H1 (cell line): ENCODE data around the gene GPR162. TPM values are rescaled to one million over a fixed set of nuclear protein-coding genes. Genes with fewer than 3 reads are reported as not detected.

Experiments used
- CTCF ChIA-PET: fragments of 300-600 bp; sonication (Branson Sonifier 250); formaldehyde crosslinking; loops from one replicate; lab custom pipeline; 2021; ENCODE audit not compliant: partially characterized antibody; lab: Charles Lee
- POLR2A ChIA-PET: fragments of 300-600 bp; sonication (Branson Sonifier 250); formaldehyde crosslinking; loops from one replicate; lab custom pipeline; 2021; ENCODE audit warnings: inconsistent platforms; ENCODE audit not compliant: partially characterized antibody; lab: Charles Lee
- DNase-seq, 2 experiments: peaks; one replicate each; pipeline versions ENCODE4 v3.0.0 to v3.0.0-alpha.2; 2010 to 2022; ENCODE audit warnings: low spot score in 2 of 2, low read depth in 1 of 2, mixed read lengths in 1 of 2
- FAIRE-seq: peaks from 2 replicates; lab custom pipeline; 2011; peaks lifted over from hg19 to GRCh38; lab: Jason Lieb, UNC
- H2AFZ ChIP-seq: 2 replicates; pipeline ENCODE4 v1.8.1; 2012; ENCODE audit warnings: low read length, inconsistent platforms
- H2AK5ac ChIP-seq: 2 replicates; pipeline ENCODE4 v1.6.1; 2013; ENCODE audit warnings: low read depth, low read length
- H2BK120ac ChIP-seq: replicated peaks from 2 replicates; pipeline ENCODE3; 2013; ENCODE audit warnings: low read depth, low read length, inconsistent platforms
- H2BK12ac ChIP-seq: 2 replicates; pipeline ENCODE4 v1.6.1; 2013; ENCODE audit warnings: low read depth, low read length
- H2BK15ac ChIP-seq: 2 replicates; pipeline ENCODE4 v1.6.1; 2013; ENCODE audit warnings: low read length
- H2BK20ac ChIP-seq: 2 replicates; pipeline ENCODE4 v1.6.1; 2013; ENCODE audit warnings: low read length
- H2BK5ac ChIP-seq: 2 replicates; pipeline ENCODE4 v1.6.1; 2013; ENCODE audit warnings: low read depth, low read length
- H3K14ac ChIP-seq: 2 replicates; pipeline ENCODE4 v1.6.1; 2013; ENCODE audit warnings: inconsistent platforms; ENCODE audit not compliant: insufficient read length
- H3K18ac ChIP-seq: 2 replicates; pipeline ENCODE4 v1.6.1; 2013; ENCODE audit warnings: low read length; ENCODE audit errors: extremely low read depth
- H3K23ac ChIP-seq: 2 replicates; pipeline ENCODE4 v1.6.1; 2013; ENCODE audit warnings: inconsistent platforms; ENCODE audit not compliant: insufficient read length
- H3K23me2 ChIP-seq: 2 replicates; pipeline ENCODE4 v1.6.1; 2013; ENCODE audit warnings: low read depth, low read length
- H3K27ac ChIP-seq: 2 replicates; pipeline ENCODE4 v1.6.1; 2011; ENCODE audit warnings: low read depth, low read length, inconsistent platforms
- H3K27me3 ChIP-seq, 4 experiments: replicated peaks in 1 of 4; 1 replicate in 1 of 4; 2 replicates in 3 of 4; pipeline versions ENCODE4 v1.6.1 to v1.8.1; 2011 to 2013; ENCODE audit warnings: low read length in 3 of 4, mild to moderate bottlenecking in 3 of 4, inconsistent platforms in 2 of 4, mixed read lengths in 2 of 4, moderate library complexity in 1 of 4; ENCODE audit not compliant: control insufficient read depth in 3 of 4, insufficient read depth in 3 of 4; ENCODE audit errors: extremely low read depth in 1 of 4
- H3K36me3 ChIP-seq, 4 experiments: 2 replicates each; pipeline versions ENCODE4 v1.6.1 to v1.8.1; 2011 to 2013; ENCODE audit warnings: mild to moderate bottlenecking in 4 of 4, low read length in 3 of 4, moderate library complexity in 2 of 4, control low read depth in 1 of 4, inconsistent platforms in 1 of 4; ENCODE audit not compliant: insufficient read depth in 4 of 4, control insufficient read depth in 2 of 4
- H3K4ac ChIP-seq: replicated peaks from 2 replicates; pipeline ENCODE3; 2013; ENCODE audit warnings: low read length, low read depth, mixed read lengths, inconsistent platforms; ENCODE audit not compliant: insufficient read length
- H3K4me1 ChIP-seq, 4 experiments: replicated peaks in 1 of 4; 1 replicate in 1 of 4; 2 replicates in 3 of 4; pipeline versions ENCODE4 v1.6.1 to v1.8.1; 2011 to 2013; ENCODE audit warnings: low read length in 3 of 4, inconsistent platforms in 2 of 4, mixed read lengths in 1 of 4; ENCODE audit not compliant: insufficient read depth in 4 of 4, control insufficient read depth in 3 of 4
- H3K4me2 ChIP-seq, 2 experiments: 2 replicates each; pipeline versions ENCODE4 v1.6.1 to v1.8.1; 2011 to 2013; ENCODE audit warnings: low read depth in 2 of 2, low read length in 2 of 2, control low read depth in 1 of 2, inconsistent platforms in 1 of 2, mild to moderate bottlenecking in 1 of 2; ENCODE audit not compliant: insufficient read depth in 1 of 2
- H3K4me3 ChIP-seq, 4 experiments: fragments of 200-600, 300-600 bp in 1 of 4; sonication (generic), shearing (Covaris generic), sonication (Bioruptor Twin) in 1 of 4; 2 replicates each; pipeline versions ENCODE4 v1.5.1 to v1.8.1; 2011 to 2016; ENCODE audit warnings: low read length in 4 of 4, low read depth in 3 of 4, control low read depth in 2 of 4, inconsistent platforms in 2 of 4, mild to moderate bottlenecking in 2 of 4, mixed read lengths in 1 of 4, moderate library complexity in 1 of 4; ENCODE audit not compliant: insufficient read depth in 2 of 4; ENCODE audit errors: extremely low read depth in 1 of 4
- H3K56ac ChIP-seq: replicated peaks from 2 replicates; pipeline ENCODE3; 2013; ENCODE audit warnings: low read depth, mild to moderate bottlenecking, mixed read lengths, low read length, inconsistent platforms; ENCODE audit not compliant: insufficient read length
- H3K79me1 ChIP-seq: 2 replicates; pipeline ENCODE4 v1.6.1; 2013; ENCODE audit warnings: low read depth, low read length, control low read depth
- H3K79me2 ChIP-seq, 2 experiments: 2 replicates each; pipeline versions ENCODE4 v1.6.1 to v1.8.1; 2012 to 2013; ENCODE audit warnings: low read length in 2 of 2, mild to moderate bottlenecking in 2 of 2, inconsistent platforms in 1 of 2; ENCODE audit not compliant: insufficient read depth in 2 of 2, control insufficient read depth in 1 of 2
- H3K9ac ChIP-seq, 4 experiments: replicated peaks in 1 of 4; 1 replicate in 1 of 4; 2 replicates in 3 of 4; pipeline versions ENCODE4 v1.6.1 to v1.8.1; 2011 to 2013; ENCODE audit warnings: low read depth in 3 of 4, low read length in 3 of 4, control low read depth in 2 of 4, mild to moderate bottlenecking in 2 of 4, moderate library complexity in 2 of 4, inconsistent platforms in 1 of 4; ENCODE audit errors: extremely low read depth in 1 of 4
- H3K9me3 ChIP-seq, 2 experiments: 2 replicates each; pipeline versions ENCODE4 v1.6.1 to v1.8.1; 2012 to 2013; ENCODE audit warnings: mild to moderate bottlenecking in 2 of 2, moderate library complexity in 2 of 2, control low read depth in 1 of 2, inconsistent platforms in 1 of 2, low read depth in 1 of 2, low read length in 1 of 2, mixed read lengths in 1 of 2; ENCODE audit not compliant: insufficient read depth in 2 of 2
- H4K20me1 ChIP-seq, 2 experiments: replicated peaks in 1 of 2; 2 replicates each; pipeline versions ENCODE3 to v1.8.1; 2011 to 2013; ENCODE audit warnings: inconsistent platforms in 2 of 2, low read length in 2 of 2, mild to moderate bottlenecking in 1 of 2; ENCODE audit not compliant: insufficient read depth in 2 of 2, control insufficient read depth in 1 of 2
- H4K5ac ChIP-seq: 2 replicates; pipeline ENCODE4 v1.6.1; 2013; ENCODE audit warnings: low read length, low read depth, mixed read lengths, inconsistent platforms; ENCODE audit not compliant: insufficient read length
- H4K8ac ChIP-seq: 2 replicates; pipeline ENCODE4 v1.8.0; 2013; ENCODE audit warnings: mild to moderate bottlenecking, moderate library complexity, low read length, inconsistent platforms; ENCODE audit not compliant: insufficient read depth; ENCODE audit errors: extremely low read depth
- H4K91ac ChIP-seq: replicated peaks from 2 replicates; pipeline ENCODE3; 2013; ENCODE audit warnings: low read length, mixed read lengths, inconsistent platforms; ENCODE audit not compliant: insufficient read length
- JUN ChIP-seq: IDR thresholded peaks from 2 replicates; pipeline ENCODE4 v1.6.1; 2011; ENCODE audit warnings: low read depth, mild to moderate bottlenecking, improper control_type of control experiment, low read length
- WGBS, 2 experiments: shearing (Covaris generic) in 1 of 2; methylation state at CpG; one replicate each; pipeline versions ENCODE4 v1.1.6 to v1.1.7; 2013 to 2015; ENCODE audit warnings: low lambda C conversion rate in 2 of 2, mixed read lengths in 2 of 2, inconsistent platforms in 1 of 2, low coverage in 1 of 2, missing lambda C conversion rate in 1 of 2; ENCODE audit not compliant: insufficient replicate concordance in 2 of 2, insufficient coverage in 1 of 2, insufficient read length in 1 of 2; ENCODE audit errors: extremely low coverage in 1 of 2, missing lambda C conversion rate in 1 of 2; 5-methylcytosine and 5-hydroxymethylcytosine counted together
- polyA plus RNA-seq, 7 experiments: library from polyadenylated mRNA; depleted of rRNA in 3 of 7; stranded (reverse) in 5 of 7; unstranded in 2 of 7; fragments of >200 nt in 5 of 7; fragments of 200-250 nt in 2 of 7; gene quantifications; 1 replicate in 5 of 7; 2 replicates in 1 of 7; 4 replicates in 1 of 7; pipeline versions ENCODE4 v1.2.1 to v1.2.3, GENCODE V29; 2011 to 2013; ENCODE audit warnings: missing spikeins in 2 of 7, mixed read lengths in 2 of 7
- total RNA-seq: library from RNA; stranded (reverse); fragmentation: NEBNext Ultra II Directional; extraction: Animal tissue kit (Norgen Biotek cat#: 25700); gene quantifications from 2 replicates; pipeline ENCODE4 v1.2.1, GENCODE V29; 2021
- TF ChIP-seq, protein P1 (sequence below): IDR thresholded peaks from 2 replicates; pipeline ENCODE4 v1.6.1; 2012; ENCODE audit warnings: inconsistent platforms

Gene GPR162
- total and polyA plus RNA-seq, 2 of the 8 experiments (the other 6 are each of a cell fraction or from before 2014, with no cell fraction given) = 7.3 to 8.8 TPM

DNA sequence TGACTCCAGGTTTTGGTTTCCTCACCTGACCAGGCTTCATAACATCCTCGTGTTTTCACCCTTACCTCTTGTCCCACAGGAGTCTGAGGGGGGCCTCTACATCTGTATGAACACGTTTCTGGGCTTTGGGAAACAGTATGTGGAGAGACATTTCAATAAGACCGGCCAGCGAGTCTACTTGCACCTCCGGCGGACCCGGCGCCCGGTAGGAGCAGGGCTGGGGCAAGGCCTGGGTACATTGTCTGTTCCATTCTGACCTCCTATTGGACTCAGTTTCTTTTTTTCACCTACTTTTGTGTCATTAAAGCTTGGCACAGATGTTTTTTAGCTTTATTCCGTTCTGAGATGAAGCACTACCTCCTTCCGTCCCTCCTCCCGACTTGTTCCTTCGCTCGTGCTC is 33.7 kb downstream of the GPR162 start:
- Histone ChIP-seq H2BK12ac (no peak overlapping the region), H2BK120ac (no peak overlapping the region), H3K9me3 (no peaks in the 10 kb centered on the region), H2BK15ac (no peak overlapping the region), H3K4me3 (no peak overlapping the region), H2AFZ (no peak overlapping the region), H3K79me1 (no peaks in the 10 kb centered on the region; the same call in 1 of the 2 replicates), H4K20me1 (peaks cover 0 to 3% of the 10 kb centered on the region in 2 experiments), H4K91ac (no peak overlapping the region), H3K27ac (no peak overlapping the region), H2BK5ac (no peak overlapping the region), H3K79me2 (peaks cover 0 to 26% of the 10 kb centered on the region in 2 experiments; a peak in 2 of 4 replicates), H3K56ac (no peak overlapping the region), H3K4me1 (peaks cover 0 to 10% (median 3%) of the 10 kb centered on the region in 4 experiments; a peak in 5 of 7 replicates), H3K36me3 (peaks cover 18 to 45% (median 40%) of the 10 kb centered on the region in 4 experiments), H2BK20ac (no peak overlapping the region), H3K4ac (no peak overlapping the region), H3K23me2 (peaks cover 10% of the 10 kb centered on the region), H4K8ac (no peak overlapping the region), H3K18ac (no peak overlapping the region), H3K4me2 (no peak overlapping the region), H3K23ac (no peak overlapping the region), H3K9ac (no peak overlapping the region), H2AK5ac (no peak overlapping the region), H3K27me3 (no peaks in the 10 kb centered on the region), H3K14ac (no peak overlapping the region), H4K5ac (no peak overlapping the region)
- CTCF ChIA-PET = interaction anchor here (0.9 to 19.8 kb wide), 5 partner anchors 10 to 286 kb away, joined by 3 to 292 read pairs (median 3); partner anchors contain the start of genes GNB3 and P3H3
- 95% methylated on average over 14 of the region's 14 CpGs; no CpG with 5 or more reads in 1 of the 2 experiments for WGBS, 2 experiments
- DNase-seq = no peak
- POLR2A ChIA-PET = interaction anchor here (1.4 to 25.7 kb wide), 4 partner anchors 12 to 88 kb away, joined by 3 to 588 read pairs (median 208); partner anchors contain the start of genes C12orf57, GNB3, GPR162 and P3H3
- no peak for FAIRE-seq
- TF ChIP-seq, protein P1, sequence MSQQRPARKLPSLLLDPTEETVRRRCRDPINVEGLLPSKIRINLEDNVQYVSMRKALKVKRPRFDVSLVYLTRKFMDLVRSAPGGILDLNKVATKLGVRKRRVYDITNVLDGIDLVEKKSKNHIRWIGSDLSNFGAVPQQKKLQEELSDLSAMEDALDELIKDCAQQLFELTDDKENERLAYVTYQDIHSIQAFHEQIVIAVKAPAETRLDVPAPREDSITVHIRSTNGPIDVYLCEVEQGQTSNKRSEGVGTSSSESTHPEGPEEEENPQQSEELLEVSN = no peak
- TF ChIP-seq JUN = no peak
